Endodermal cell (in vitro differentiated cells): ENCODE data around the gene FUZ. TPM values are rescaled to one million over a fixed set of nuclear protein-coding genes. Genes with fewer than 3 reads are reported as not detected.
A peak's percentile ranks its signal among the peaks of the same experiment; 100 is the strongest.

Experiments used
- DNase-seq: peaks from one replicate; pipeline ENCODE4 v3.0.0-alpha.2; 2017
- H3K27ac ChIP-seq: 2 replicates; pipeline ENCODE4 v1.5.1; 2013; ENCODE audit warnings: mild to moderate bottlenecking, low read depth, low read length, moderate library complexity
- H3K27me3 ChIP-seq: 2 replicates; pipeline ENCODE4 v1.6.1; 2013; ENCODE audit warnings: mild to moderate bottlenecking, low read length, moderate library complexity; ENCODE audit not compliant: insufficient read depth, control insufficient read depth, poor library complexity, severe bottlenecking
- H3K36me3 ChIP-seq: 2 replicates; pipeline ENCODE4 v1.7.0; 2013; ENCODE audit warnings: mild to moderate bottlenecking, low read length, moderate library complexity; ENCODE audit not compliant: control insufficient read depth, insufficient read depth
- H3K4me1 ChIP-seq: one replicate; pipeline ENCODE4 v1.7.0; 2013; ENCODE audit warnings: low read length; ENCODE audit not compliant: control insufficient read depth, insufficient read depth
- H3K4me3 ChIP-seq: 2 replicates; pipeline ENCODE4 v1.5.1; 2013; ENCODE audit warnings: mild to moderate bottlenecking, low read length, moderate library complexity
- H3K9ac ChIP-seq: 2 replicates; pipeline ENCODE4 v1.6.1; 2013; ENCODE audit warnings: mild to moderate bottlenecking, low read length, moderate library complexity; ENCODE audit not compliant: poor library complexity, severe bottlenecking; ENCODE audit errors: extremely low read depth
- H3K9me3 ChIP-seq: 2 replicates; pipeline ENCODE4 v1.6.1; 2013; ENCODE audit warnings: mild to moderate bottlenecking, low read length, moderate library complexity; ENCODE audit not compliant: control insufficient read depth
- H3K27ac Mint-ChIP-seq: 2 replicates; pipeline ENCODE4 v1.8.0; 2020; ENCODE audit warnings: mixed read lengths
- H3K27me3 Mint-ChIP-seq: 2 replicates; pipeline ENCODE4 v1.8.0; 2021; ENCODE audit warnings: mild to moderate bottlenecking, mixed read lengths; ENCODE audit not compliant: insufficient read depth
- H3K36me3 Mint-ChIP-seq: 2 replicates; pipeline ENCODE4 v1.8.0; 2020; ENCODE audit warnings: low read depth, mixed read lengths
- H3K4me1 Mint-ChIP-seq: 2 replicates; pipeline ENCODE4 v1.8.0; 2020; ENCODE audit warnings: mixed read lengths
- H3K4me3 Mint-ChIP-seq: 2 replicates; pipeline ENCODE4 v1.8.0; 2020; ENCODE audit warnings: mild to moderate bottlenecking, moderate library complexity, mixed read lengths
- H3K9me3 Mint-ChIP-seq: 2 replicates; pipeline ENCODE4 v1.8.0; 2020; ENCODE audit warnings: mild to moderate bottlenecking, mixed read lengths
- CTCF ChIP-seq: fragments of 200-600 bp; sonication (generic); conservative IDR thresholded peaks from 2 replicates; pipeline ENCODE4 v1.5.0; 2021; ENCODE audit warnings: antibody characterized with exemption, mild to moderate bottlenecking
- WGBS, 2 experiments: methylation state at CpG; one replicate each; pipeline versions ENCODE4 v1.1.5 to v1.1.7; 2013; ENCODE audit warnings: missing lambda C conversion rate in 2 of 2, mixed read lengths in 1 of 2; ENCODE audit not compliant: insufficient coverage in 1 of 2, insufficient read length in 1 of 2; 5-methylcytosine and 5-hydroxymethylcytosine counted together
- total RNA-seq, 2 donors: library from RNA; stranded (reverse); fragmentation: NEBNext Ultra II Directional in 1 of 2; extraction: Animal tissue kit (Norgen Biotek cat#: 25700) in 1 of 2; gene quantifications; 2 replicates in 1 of 2; 3 replicates in 1 of 2; pipeline ENCODE4 v1.2.1, GENCODE V29; 2021

FUZ gene
- total RNA-seq, 2 donors from 2014 or later: 26.1 to 41.2 TPM

GRCh38 chr19:49807904-49808675 is 5.0 kb downstream of the FUZ start:
- H3K9ac ChIP-seq: no peak overlapping the region
- Mint-ChIP-seq H3K27ac (peak overlapping the region; percentile 21), H3K27me3 (peaks cover 1% of the 10 kb centered on the region), H3K36me3 (peaks cover 29% of the 10 kb centered on the region), H3K9me3 (no peaks in the 10 kb centered on the region), H3K4me3 (peak overlapping the region; percentile 63), H3K4me1 (peaks cover 6% of the 10 kb centered on the region)
- no peak for DNase-seq
- no peak for TF ChIP-seq CTCF
- no peak overlapping the region for H3K27ac ChIP-seq
- H3K36me3 ChIP-seq: peaks cover 28% of the 10 kb centered on the region
- H3K9me3 ChIP-seq: no peaks in the 10 kb centered on the region
- 80 to 100% methylated on average over 7 to 20 of the region's 20 CpGs for WGBS, 2 experiments
- H3K4me1 ChIP-seq: no peaks in the 10 kb centered on the region
- no peak overlapping the region for H3K4me3 ChIP-seq
- H3K27me3 ChIP-seq: no peaks in the 10 kb centered on the region

- no peak overlapping the region for H3K9ac ChIP-seq
- no peak overlapping the region for H3K4me3 Mint-ChIP-seq
- H3K27me3 ChIP-seq: no peaks in the 10 kb centered on the region
- no peak overlapping the region for H3K27ac ChIP-seq
- peaks cover 6% of the 10 kb centered on the region for H3K4me1 Mint-ChIP-seq
- H3K4me1 ChIP-seq: no peaks in the 10 kb centered on the region
- H3K36me3 ChIP-seq: peaks cover 32% of the 10 kb centered on the region
- TF ChIP-seq CTCF: no peak
- no peaks in the 10 kb centered on the region for H3K9me3 Mint-ChIP-seq
- H3K9me3 ChIP-seq: no peaks in the 10 kb centered on the region
- H3K27ac Mint-ChIP-seq: no peak overlapping the region
- H3K27me3 Mint-ChIP-seq: peaks cover 1% of the 10 kb centered on the region
- no peak overlapping the region for H3K4me3 ChIP-seq
- peaks cover 34% of the 10 kb centered on the region for H3K36me3 Mint-ChIP-seq
- no peak for DNase-seq
- WGBS, 2 experiments: 91 to 94% methylated on average over 12 to 17 of the region's 18 CpGs
These were observed 5.8 kb downstream of the FUZ start for GRCh38 chr19:49807058-49807903.

- TF ChIP-seq CTCF: no peak
- Histone ChIP-seq H3K27ac (no peak overlapping the region), H3K27me3 (no peaks in the 10 kb centered on the region), H3K4me3 (no peak overlapping the region), H3K4me1 (no peaks in the 10 kb centered on the region), H3K9ac (no peak overlapping the region), H3K9me3 (no peaks in the 10 kb centered on the region), H3K36me3 (peaks cover 32% of the 10 kb centered on the region)
- 94 to 100% methylated on average over 1 to 7 of the region's 8 CpGs for WGBS, 2 experiments
- peak overlapping the region; percentile 37 for H3K27ac Mint-ChIP-seq
- H3K9me3 Mint-ChIP-seq: no peaks in the 10 kb centered on the region
- no peak for DNase-seq
- H3K36me3 Mint-ChIP-seq: peaks cover 36% of the 10 kb centered on the region
- H3K4me1 Mint-ChIP-seq: peaks cover 8% of the 10 kb centered on the region
- peaks cover 1% of the 10 kb centered on the region for H3K27me3 Mint-ChIP-seq
- no peak overlapping the region for H3K4me3 Mint-ChIP-seq
These were observed 6.5 kb downstream of the FUZ start for GRCh38 chr19:49806620-49806959.
